GM12878 (cell line): ENCODE measurements around the gene SOWAHB. TPM values are rescaled to one million over a fixed set of nuclear protein-coding genes. Genes with fewer than 3 reads are reported as not detected.

Source experiments
- ATAC-seq: fragments of 200-7000 bp; cut with Tn5 transposase; 3 replicates; pipeline ENCODE4 v1.9.1; 2020; ENCODE audit warnings: mild to moderate bottlenecking, moderate library complexity
- BruUV-seq: library from RNA; stranded (reverse); fragments of 400-500 nt; replicated peaks from 2 replicates; lab custom pipeline; 2021; lab: Mats Ljungman, UMichigan
- CTCF ChIA-PET: fragments of 300-600 bp; sonication (Branson Sonifier 250); formaldehyde crosslinking; extraction: SDS; loops from one replicate; lab custom pipeline; 2021; ENCODE audit warnings: inconsistent platforms; lab: Yijun Ruan, JAX
- POLR2A ChIA-PET: fragments of 350-600 bp; formaldehyde crosslinking; extraction: SDS; loops from one replicate; lab custom pipeline; 2021; ENCODE audit warnings: inconsistent platforms; lab: Charles Lee
- RAD21 ChIA-PET: fragments of 300-600 bp; sonication (Branson Sonifier 250); formaldehyde crosslinking; loops from one replicate; lab custom pipeline; 2023; ENCODE audit warnings: antibody characterized with exemption; ENCODE audit not compliant: unreplicated experiment; lab: Charles Lee
- SMC1A ChIA-PET: fragments of 300-600 bp; sonication (Branson Sonifier 250); formaldehyde crosslinking; loops from one replicate; lab custom pipeline; 2023; ENCODE audit not compliant: unreplicated experiment, uncharacterized antibody; lab: Charles Lee
- DNase-seq: peaks from one replicate; pipeline ENCODE4 v3.0.0-alpha.2; 2011; ENCODE audit warnings: low read depth, low spot score
- FAIRE-seq: peaks from 3 replicates; lab custom pipeline; 2011; peaks lifted over from hg19 to GRCh38; lab: Jason Lieb, UNC
- H2AFZ ChIP-seq: 2 replicates; pipeline ENCODE4 v1.6.0; 2011; ENCODE audit warnings: low read depth, low read length, control low read depth; ENCODE audit not compliant: control insufficient read depth
- H3K27ac ChIP-seq: 2 replicates; pipeline ENCODE4 v1.5.1; 2011; ENCODE audit warnings: control low read depth; ENCODE audit not compliant: control insufficient read depth, insufficient read depth
- H3K27me3 ChIP-seq, 2 experiments: replicated peaks in 1 of 2; 2 replicates each; pipeline versions ENCODE4 v1.6.0 to v1.6.1; 2011; ENCODE audit warnings: low read length in 1 of 2; ENCODE audit not compliant: control insufficient read depth in 2 of 2, insufficient read depth in 2 of 2
- H3K36me3 ChIP-seq, 2 experiments: 2 replicates each; pipeline ENCODE4 v1.5.1; 2011; ENCODE audit warnings: low read length in 1 of 2; ENCODE audit not compliant: control insufficient read depth in 2 of 2, insufficient read depth in 2 of 2
- H3K4me1 ChIP-seq: 2 replicates; pipeline ENCODE4 v1.6.1; 2011; ENCODE audit warnings: mild to moderate bottlenecking, low read length, moderate library complexity, mixed read lengths; ENCODE audit not compliant: control insufficient read depth, insufficient read depth
- H3K4me2 ChIP-seq: 2 replicates; pipeline ENCODE4 v1.6.0; 2011; ENCODE audit warnings: control low read depth; ENCODE audit not compliant: control insufficient read depth, insufficient read depth
- H3K4me3 ChIP-seq: fragments of 200-600 bp; sonication (generic); 2 replicates; pipeline ENCODE4 v1.5.1; 2016
- H3K79me2 ChIP-seq: 2 replicates; pipeline ENCODE4 v1.6.0; 2011; ENCODE audit warnings: low read length; ENCODE audit not compliant: control insufficient read depth, insufficient read depth
- H3K9ac ChIP-seq: 2 replicates; pipeline ENCODE4 v1.8.0; 2011; ENCODE audit warnings: low read length, control low read depth, mixed read lengths; ENCODE audit not compliant: control insufficient read depth, insufficient read depth
- H3K9me3 ChIP-seq: replicated peaks from 3 replicates; pipeline ENCODE4 v1.5.1; 2011; ENCODE audit warnings: mild to moderate bottlenecking, low read length; ENCODE audit not compliant: control insufficient read depth, insufficient read depth
- H4K20me1 ChIP-seq: 2 replicates; pipeline ENCODE4 v1.6.0; 2011; ENCODE audit not compliant: control insufficient read depth, insufficient read depth
- ASH2L ChIP-seq: fragments of 300-600, 200-600 bp; sonication (generic); IDR thresholded peaks from 2 replicates; pipeline ENCODE4 v1.6.1; 2017; ENCODE audit warnings: low read depth, mild to moderate bottlenecking, borderline replicate concordance
- BCL11A ChIP-seq: IDR thresholded peaks from 2 replicates; pipeline ENCODE4 v1.6.1; 2011; ENCODE audit warnings: low read depth, low read length
- BMI1 ChIP-seq: fragments of 450-650 bp; IDR thresholded peaks from 2 replicates; pipeline ENCODE4 v1.6.1; 2016; ENCODE audit warnings: mild to moderate bottlenecking, moderate library complexity, borderline replicate concordance
- CEBPB ChIP-seq, 2 experiments: fragments of 150-350 bp in 1 of 2; IDR thresholded peaks; 2 replicates each; pipeline ENCODE4 v1.6.1; 2012 to 2014; ENCODE audit warnings: low read depth in 2 of 2, low read length in 2 of 2, borderline replicate concordance in 1 of 2, inconsistent platforms in 1 of 2
- EED ChIP-seq: sonication (generic); IDR thresholded peaks from 2 replicates; pipeline ENCODE4 v1.6.1; 2016; ENCODE audit warnings: antibody characterized with exemption, low read depth
- IKZF1 ChIP-seq: fragments of 450-650 bp; conservative IDR thresholded peaks from 2 replicates; pipeline ENCODE4 v1.6.1; 2017; ENCODE audit warnings: antibody characterized with exemption, mild to moderate bottlenecking
- IKZF2 ChIP-seq, 2 experiments: fragments of 450-650 bp; IDR thresholded peaks; 2 replicates each; pipeline ENCODE4 v1.6.1; 2017; ENCODE audit warnings: mild to moderate bottlenecking in 2 of 2, moderate library complexity in 2 of 2
- JUNB ChIP-seq: IDR thresholded peaks from 2 replicates; pipeline ENCODE4 v1.6.1; 2016; ENCODE audit warnings: antibody characterized with exemption, mild to moderate bottlenecking
- PAX8 ChIP-seq: fragments of 450-650 bp; IDR thresholded peaks from 2 replicates; pipeline ENCODE4 v1.6.1; 2017; ENCODE audit warnings: mild to moderate bottlenecking, moderate library complexity
- PBX3 ChIP-seq: IDR thresholded peaks from 2 replicates; pipeline ENCODE4 v1.6.1; 2011; ENCODE audit warnings: mild to moderate bottlenecking, low read depth, low read length, moderate library complexity; ENCODE audit not compliant: insufficient replicate concordance
- PKNOX1 ChIP-seq: fragments of 450-650 bp; IDR thresholded peaks from 2 replicates; pipeline ENCODE4 v1.6.1; 2016; ENCODE audit warnings: mild to moderate bottlenecking
- POU2F2 ChIP-seq: IDR thresholded peaks from 3 replicates; pipeline ENCODE4 v1.6.1; 2011; ENCODE audit warnings: low read depth, mild to moderate bottlenecking, low read length, borderline replicate concordance
- RUNX3 ChIP-seq: IDR thresholded peaks from 2 replicates; pipeline ENCODE4 v1.6.1; 2012; ENCODE audit warnings: low read length, inconsistent platforms
- STAT1 ChIP-seq: fragments of 450-650 bp; conservative IDR thresholded peaks from 2 replicates; pipeline ENCODE4 v1.6.1; 2014; ENCODE audit warnings: antibody characterized with exemption, mild to moderate bottlenecking
- SUPT20H ChIP-seq: IDR thresholded peaks from 2 replicates; pipeline ENCODE4 v1.6.1; 2011; ENCODE audit warnings: low read depth, mild to moderate bottlenecking, low read length, moderate library complexity, borderline replicate concordance; ENCODE audit not compliant: control insufficient read depth
- TARDBP ChIP-seq: IDR thresholded peaks from 2 replicates; pipeline ENCODE4 v1.6.1; 2016; ENCODE audit warnings: borderline replicate concordance
- TCF7 ChIP-seq: IDR thresholded peaks from 2 replicates; pipeline ENCODE4 v1.6.1; 2014; ENCODE audit warnings: antibody characterized with exemption, borderline replicate concordance
- USF2 ChIP-seq: IDR thresholded peaks from 2 replicates; pipeline ENCODE4 v1.6.1; 2011; ENCODE audit warnings: low read depth, low read length, improper control_type of control experiment, borderline replicate concordance
- WRNIP1 ChIP-seq: IDR thresholded peaks from 2 replicates; pipeline ENCODE4 v1.6.1; 2011; ENCODE audit warnings: low read depth, low read length, improper control_type of control experiment, borderline replicate concordance
- YBX1 ChIP-seq: fragments of 450-650 bp; IDR thresholded peaks from 2 replicates; pipeline ENCODE4 v1.6.1; 2016; ENCODE audit warnings: antibody characterized with exemption
- ZBTB33 ChIP-seq: fragments of 450-650 bp; IDR thresholded peaks from 2 replicates; pipeline ENCODE4 v1.6.1; 2017; ENCODE audit warnings: mild to moderate bottlenecking
- WGBS: methylation state at CpG from one replicate; pipeline ENCODE4 v1.1.6; 2016; ENCODE audit warnings: low lambda C conversion rate; ENCODE audit not compliant: insufficient replicate concordance, insufficient coverage; ENCODE audit errors: missing lambda C conversion rate; 5-methylcytosine and 5-hydroxymethylcytosine counted together
- in situ Hi-C: fragments of 300-500 bp; cut with MboI; formaldehyde crosslinking; loops from 9 replicates; pipeline ENCODE4 v1.14.3; 2018; ENCODE audit warnings: mixed read lengths
- intact Hi-C: fragments of 100-400 bp; cut with micrococcal nuclease; formaldehyde crosslinking; loops from one replicate; pipeline ENCODE4 v1.14.2; 2022; ENCODE audit not compliant: unreplicated experiment
- polyA plus RNA-seq, 11 experiments: library from polyadenylated mRNA; depleted of rRNA in 4 of 11; unstranded in 6 of 11; stranded (reverse) in 5 of 11; fragments of >200 nt; fragmentation: Nextera tagmentation in 4 of 11; fragmentation: Illumina TruSeq in 1 of 11; extraction: Ambion mirVana in 4 of 11; extraction: Trizol in 1 of 11; gene quantifications; 1 replicate in 1 of 11; 2 replicates in 10 of 11; pipeline versions ENCODE4 v1.2.1 to v1.2.3, GENCODE V29; 2011 to 2016; ENCODE audit warnings: inconsistent platforms in 2 of 11, missing spikeins in 2 of 11, low read depth in 1 of 11
- total RNA-seq, 4 experiments: library from RNA; depleted of rRNA in 3 of 4; stranded (reverse); fragments of >200 nt in 3 of 4; fragmentation: Illumina TruSeq in 1 of 4; extraction: Trizol in 1 of 4; gene quantifications; 2 replicates each; pipeline versions ENCODE4 v1.2.1 to v1.2.3, GENCODE V29; 2013 to 2021

The SOWAHB gene
- total and polyA plus RNA-seq, 10 of the 15 experiments (the other 5 are each of a cell fraction or from before 2014, with no cell fraction given), result 0.01 to 0.13 (median 0.05) TPM; not detected in 4

- in situ Hi-C loops, result no loop called here
- Histone ChIP-seq H3K9me3 (no peaks in the 10 kb centered on the region; the same call in 2 of the 3 replicates), H3K79me2 (no peaks in the 10 kb centered on the region), H3K27me3 (peaks cover 6 to 12% of the 10 kb centered on the region in 2 experiments), H3K27ac (no peak overlapping the region), H3K36me3 (no peaks in the 10 kb centered on the region), H3K4me3 (no peak overlapping the region), H3K9ac (no peak overlapping the region), H3K4me1 (no peaks in the 10 kb centered on the region), H3K4me2 (no peak overlapping the region), H2AFZ (no peak overlapping the region), H4K20me1 (no peaks in the 10 kb centered on the region)
- WGBS, result 27% methylated on average over 6 of the region's 6 CpGs
- ChIA-PET SMC1A (no interaction called here), POLR2A (no interaction called here), CTCF (no interaction called here), RAD21 (no interaction called here)
- ATAC-seq (peak; percentile 51), FAIRE-seq (no peak), DNase-seq (peak; percentile 17)
- BruUV-seq, result no TSS peak
- intact Hi-C loops, result no loop called here
- TF ChIP-seq PKNOX1 (no peak), ZBTB33 (no peak), ASH2L (no peak), IKZF1 (peak; percentile 30; the same call in 1 of the 2 replicates), CEBPB (IDR thresholded peaks at IDR 0.05; ENCODE audit: borderline replicate concordance in 1 of 2, low read depth in 2 of 2, low read length in 2 of 2) (no peak), USF2 (no peak), PBX3 (no peak), POU2F2 (no peak), RUNX3 (no peak), STAT1 (no peak), TCF7 (no peak), SUPT20H (no peak), WRNIP1 (no peak), TARDBP (no peak), BCL11A (no peak), EED (no peak), YBX1 (no peak), JUNB (peak; percentile 27; the same call in 1 of the 2 replicates), BMI1 (0 out of 2 replicates have a peak, but pooled peaks have one; percentile 17), PAX8 (no peak), IKZF2 (IDR thresholded peaks at IDR 0.05) (peak in 1 of 2 experiments; percentile 56; a peak in 1 of 4 replicates)
Observed at GRCh38 chr4:76894537-76895255, 3.2 kb downstream of the SOWAHB start.
